Activated T-helper 9 cell treated with anti-CD3 and anti-CD28 coated beads, Interleukin-2, amount 50 U/mL, for 16 hours (primary cell): ENCODE measurements around the gene WDR48.

ENCODE experiments used
- DNase-seq: peaks from one replicate; pipeline ENCODE4 v3.0.0-alpha.2; 2020; ENCODE audit warnings: low read depth

Gene WDR48

GRCh38 chr3:39140341-39140971, 88.6 kb downstream of the WDR48 start:
- no peak for DNase-seq

GRCh38 chr3:39141171-39141995, 89.6 kb downstream of the WDR48 start:
- DNase-seq: no peak

GRCh38 chr3:39142067-39142466, 90.3 kb downstream of the WDR48 start:
- DNase-seq: no peak

- DNase-seq: no peak
Observed at GRCh38 chr3:39143051-39143885, 91.5 kb downstream of the WDR48 start.

GRCh38 chr3:39144095-39144747, 92.4 kb downstream of the WDR48 start:
- no peak for DNase-seq

- no peak for DNase-seq
Observed at GRCh38 chr3:39144748-39145380, 93.0 kb downstream of the WDR48 start.

GRCh38 chr3:39146083-39146501, 94.3 kb downstream of the WDR48 start:
- no peak for DNase-seq
